Stimulated activated CD4-positive, alpha-beta T cell treated with anti-CD3 and anti-CD28 coated beads, Interleukin-2, amount 100 ng/mL, for 24 hours (primary cell): ENCODE results near the gene RAI1.
"Not testable (repeated sequence)": the region's sequence is repeated elsewhere in the genome, so short reads cannot be mapped to it uniquely, and the experiment has no call there.

Experiments
- DNase-seq, 2 donors: peaks; one replicate each; pipeline ENCODE4 v3.0.0-alpha.2; 2020

The RAI1 gene, protein sequence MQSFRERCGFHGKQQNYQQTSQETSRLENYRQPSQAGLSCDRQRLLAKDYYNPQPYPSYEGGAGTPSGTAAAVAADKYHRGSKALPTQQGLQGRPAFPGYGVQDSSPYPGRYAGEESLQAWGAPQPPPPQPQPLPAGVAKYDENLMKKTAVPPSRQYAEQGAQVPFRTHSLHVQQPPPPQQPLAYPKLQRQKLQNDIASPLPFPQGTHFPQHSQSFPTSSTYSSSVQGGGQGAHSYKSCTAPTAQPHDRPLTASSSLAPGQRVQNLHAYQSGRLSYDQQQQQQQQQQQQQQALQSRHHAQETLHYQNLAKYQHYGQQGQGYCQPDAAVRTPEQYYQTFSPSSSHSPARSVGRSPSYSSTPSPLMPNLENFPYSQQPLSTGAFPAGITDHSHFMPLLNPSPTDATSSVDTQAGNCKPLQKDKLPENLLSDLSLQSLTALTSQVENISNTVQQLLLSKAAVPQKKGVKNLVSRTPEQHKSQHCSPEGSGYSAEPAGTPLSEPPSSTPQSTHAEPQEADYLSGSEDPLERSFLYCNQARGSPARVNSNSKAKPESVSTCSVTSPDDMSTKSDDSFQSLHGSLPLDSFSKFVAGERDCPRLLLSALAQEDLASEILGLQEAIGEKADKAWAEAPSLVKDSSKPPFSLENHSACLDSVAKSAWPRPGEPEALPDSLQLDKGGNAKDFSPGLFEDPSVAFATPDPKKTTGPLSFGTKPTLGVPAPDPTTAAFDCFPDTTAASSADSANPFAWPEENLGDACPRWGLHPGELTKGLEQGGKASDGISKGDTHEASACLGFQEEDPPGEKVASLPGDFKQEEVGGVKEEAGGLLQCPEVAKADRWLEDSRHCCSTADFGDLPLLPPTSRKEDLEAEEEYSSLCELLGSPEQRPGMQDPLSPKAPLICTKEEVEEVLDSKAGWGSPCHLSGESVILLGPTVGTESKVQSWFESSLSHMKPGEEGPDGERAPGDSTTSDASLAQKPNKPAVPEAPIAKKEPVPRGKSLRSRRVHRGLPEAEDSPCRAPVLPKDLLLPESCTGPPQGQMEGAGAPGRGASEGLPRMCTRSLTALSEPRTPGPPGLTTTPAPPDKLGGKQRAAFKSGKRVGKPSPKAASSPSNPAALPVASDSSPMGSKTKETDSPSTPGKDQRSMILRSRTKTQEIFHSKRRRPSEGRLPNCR (N-terminal part only)

DNA sequence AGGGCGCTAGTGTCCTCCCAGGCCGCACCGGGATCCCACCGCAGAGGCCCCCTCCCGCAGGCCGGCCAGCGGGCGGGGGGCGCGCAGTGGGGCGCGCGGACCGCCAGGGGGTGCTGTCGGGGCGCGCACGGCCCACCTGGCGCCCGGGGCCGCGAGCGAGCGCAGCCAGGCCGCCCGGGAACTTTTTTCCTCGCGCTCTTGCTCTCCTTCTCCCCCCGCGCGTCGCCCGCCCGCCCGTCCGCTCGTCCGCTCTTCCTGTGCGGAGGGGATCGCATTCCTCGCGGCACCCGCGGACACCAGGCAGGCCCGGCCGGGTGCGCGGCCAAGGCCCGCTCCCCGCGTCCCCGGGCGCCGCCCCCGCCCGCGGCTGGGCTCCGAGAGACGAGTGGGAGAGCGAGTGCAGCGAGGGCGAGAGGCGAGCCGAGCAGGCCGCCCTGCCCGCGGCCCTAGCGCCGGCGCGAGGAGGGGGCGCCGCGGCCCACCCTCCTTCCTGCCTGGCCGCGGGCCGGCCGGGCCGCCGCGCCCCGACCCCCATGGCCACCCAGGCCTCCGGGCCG lies at the start of gene RAI1:
RAI1 (plus strand) TSS at position 272 of the 557 bp plus-strand sequence. CDS start 111,491 bp downstream, outside the sequence.
- peak; percentile 73 to 76 for DNase-seq

DNA sequence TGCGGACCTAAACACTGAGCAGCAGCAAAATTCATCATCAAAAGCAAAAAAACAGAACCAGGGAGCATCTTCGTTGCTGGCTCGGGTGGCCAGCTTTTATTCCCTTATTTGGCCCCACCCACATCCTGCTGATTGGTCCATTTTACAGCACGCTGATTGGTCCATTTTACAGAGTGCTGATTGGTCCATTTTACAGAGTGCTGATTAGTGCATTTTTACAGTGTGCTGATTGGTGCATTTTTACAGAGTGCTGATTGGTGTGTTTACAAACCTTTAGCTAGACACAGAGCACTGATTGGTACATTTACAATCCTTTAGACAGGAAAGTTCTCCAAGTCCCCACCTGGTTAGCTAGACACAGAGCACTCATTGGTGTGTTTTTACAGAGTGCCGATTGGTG lies 48.6 kb upstream of the RAI1 start:
- not testable (repeated sequence) for DNase-seq

DNA sequence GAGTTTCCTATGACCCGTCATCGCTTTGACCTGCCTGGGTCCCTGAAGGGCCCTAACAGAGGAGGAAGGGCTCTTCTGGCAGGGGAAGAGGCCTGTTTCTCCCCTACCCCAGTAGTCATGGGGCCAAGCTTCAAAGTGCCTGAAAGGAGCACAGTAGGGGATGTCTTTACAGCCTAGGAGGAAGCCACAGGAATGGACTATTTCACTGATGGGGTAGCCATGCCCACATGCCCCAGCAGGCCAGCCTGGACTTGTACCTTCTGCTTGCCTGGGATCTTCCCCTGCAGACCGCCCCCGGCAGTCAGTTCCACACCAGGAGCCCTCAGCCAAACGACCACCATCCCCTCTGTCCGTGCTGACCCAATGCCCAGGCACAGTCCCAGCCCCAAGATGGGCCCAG lies 47.9 kb upstream of the RAI1 start:
- DNase-seq: no peak

DNA sequence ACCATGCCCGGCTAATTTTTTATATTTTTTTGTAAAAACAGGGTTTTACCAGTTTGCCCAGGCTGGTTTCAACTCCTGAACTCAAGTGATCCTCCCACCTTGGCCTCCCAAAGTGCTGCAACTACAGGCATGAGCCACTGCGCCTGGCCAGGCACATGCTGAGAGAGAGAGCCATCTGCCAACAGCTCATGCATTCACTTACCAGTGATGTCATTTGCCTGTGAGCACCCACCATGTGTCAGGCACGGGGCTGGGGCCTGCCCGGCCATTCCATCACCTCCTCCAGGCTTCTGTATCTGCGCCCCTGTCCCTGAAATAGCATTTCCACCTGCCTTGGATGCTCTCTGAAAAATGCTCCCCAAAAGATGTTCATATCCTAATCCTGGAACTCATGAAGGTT lies 46.1 kb upstream of the RAI1 start:
- no peak for DNase-seq

DNA sequence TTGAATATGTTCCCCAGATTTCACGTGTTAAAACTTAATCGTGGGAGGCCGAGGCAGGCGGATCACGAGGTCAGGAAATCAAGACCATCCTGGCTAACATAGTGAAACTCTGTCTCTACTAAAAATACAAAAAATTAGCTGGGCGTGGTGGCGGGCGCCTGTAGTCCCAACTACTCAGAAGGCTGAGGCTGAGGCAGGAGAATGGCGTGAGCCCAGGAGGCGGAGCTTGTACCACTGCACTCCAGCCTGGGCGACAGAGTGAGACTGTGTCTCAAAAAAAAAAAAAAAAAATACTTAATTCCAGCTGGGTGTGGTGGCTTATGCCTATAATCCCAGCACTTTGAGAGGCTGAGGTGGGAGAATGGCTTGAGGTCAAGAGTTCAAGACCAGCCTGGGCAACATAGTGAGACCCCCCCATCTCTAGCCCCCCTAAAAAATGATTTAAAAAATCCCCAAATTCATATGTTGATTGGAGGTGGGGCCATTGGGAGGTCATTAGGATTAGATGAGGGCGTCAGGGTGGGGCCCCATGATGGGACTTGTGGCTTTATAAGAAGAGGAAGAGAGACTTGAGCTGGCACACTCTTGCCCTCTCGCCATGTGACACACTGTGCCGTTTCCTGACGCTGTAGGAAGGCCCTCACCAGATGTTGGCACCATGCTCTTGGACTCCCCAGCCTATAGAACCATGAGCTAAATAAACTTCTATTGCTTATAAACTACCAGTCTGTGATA lies 45.6 kb upstream of the RAI1 start:
- DNase-seq: not testable (repeated sequence)

DNA sequence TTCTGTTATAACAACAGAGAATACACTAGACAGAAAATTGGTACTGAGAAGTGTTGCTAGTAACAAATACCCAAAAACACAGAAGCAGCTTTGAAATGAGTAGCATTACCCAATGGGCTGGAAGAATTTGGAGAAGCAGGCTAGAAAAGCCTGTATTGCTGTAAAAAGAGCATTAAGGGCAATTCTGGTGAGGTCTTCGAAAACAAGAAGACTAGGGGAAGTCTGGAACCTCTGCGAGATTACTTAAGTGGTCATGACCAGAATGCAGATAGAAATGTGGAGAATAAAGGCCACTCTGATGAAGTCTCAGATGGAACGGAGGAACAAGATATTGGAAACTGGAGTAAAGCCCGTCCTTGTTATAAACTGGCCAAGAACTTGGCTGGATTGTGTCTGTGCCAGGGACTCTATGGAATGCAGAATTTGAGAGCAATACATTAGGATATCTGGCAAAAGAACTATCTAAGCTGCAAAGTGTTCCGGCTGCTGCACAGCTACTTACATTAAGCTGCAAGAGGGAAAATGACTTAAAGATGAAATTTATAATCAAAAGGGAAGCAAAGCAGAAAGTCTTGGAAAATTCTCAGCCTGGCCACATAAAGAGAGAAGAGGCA lies 44.9 kb upstream of the RAI1 start:
- no peak for DNase-seq

DNA sequence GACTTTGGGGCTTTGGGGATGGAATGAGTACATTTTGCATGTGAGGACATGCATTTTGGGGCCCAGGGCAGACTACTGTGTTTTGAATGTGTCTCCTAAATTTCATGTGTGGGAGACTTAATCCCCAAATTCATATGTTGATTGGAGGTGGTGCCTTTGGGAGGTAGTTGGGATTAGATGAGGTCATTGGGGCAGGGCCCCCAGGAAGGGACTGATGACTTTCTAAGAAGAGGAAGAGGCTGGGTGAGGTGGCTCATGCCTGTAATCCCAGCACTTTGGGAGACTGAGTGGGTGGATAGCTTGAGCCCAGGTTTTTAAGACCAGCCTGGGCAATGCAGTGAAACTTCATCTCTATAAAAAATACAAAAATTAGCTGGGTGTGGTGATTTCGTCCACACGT lies 42.8 kb upstream of the RAI1 start:
- DNase-seq: no peak

DNA sequence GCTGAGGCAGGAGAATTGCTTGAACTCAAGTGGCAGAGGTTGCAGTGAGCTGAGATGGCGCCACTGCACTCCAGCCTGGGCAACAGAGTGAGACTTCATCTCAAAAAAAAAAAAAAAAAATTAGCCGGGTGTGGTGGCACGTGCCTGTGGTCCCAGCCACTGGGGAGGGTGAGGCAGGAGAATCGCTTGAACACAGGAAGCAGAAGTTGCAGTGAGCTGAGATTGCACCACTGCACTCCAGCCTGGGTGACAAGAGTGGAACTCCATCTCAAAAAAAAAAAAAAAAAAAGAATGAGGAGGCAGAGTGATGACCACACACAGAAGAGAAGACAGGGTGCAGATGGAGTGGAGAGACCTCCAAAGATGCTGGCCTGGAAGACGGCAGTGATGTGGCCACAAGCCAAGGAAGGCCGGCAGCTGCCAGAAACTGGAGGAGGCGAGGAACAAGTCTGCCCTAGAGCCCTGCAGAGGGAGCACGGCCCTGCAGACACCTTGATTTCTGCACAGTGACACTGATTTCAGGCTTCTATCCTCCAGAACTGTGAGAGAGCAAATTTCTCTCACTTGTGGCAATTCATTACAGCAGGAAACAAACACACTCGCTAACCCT lies 41.5 kb upstream of the RAI1 start:
- DNase-seq: not testable (repeated sequence)

DNA sequence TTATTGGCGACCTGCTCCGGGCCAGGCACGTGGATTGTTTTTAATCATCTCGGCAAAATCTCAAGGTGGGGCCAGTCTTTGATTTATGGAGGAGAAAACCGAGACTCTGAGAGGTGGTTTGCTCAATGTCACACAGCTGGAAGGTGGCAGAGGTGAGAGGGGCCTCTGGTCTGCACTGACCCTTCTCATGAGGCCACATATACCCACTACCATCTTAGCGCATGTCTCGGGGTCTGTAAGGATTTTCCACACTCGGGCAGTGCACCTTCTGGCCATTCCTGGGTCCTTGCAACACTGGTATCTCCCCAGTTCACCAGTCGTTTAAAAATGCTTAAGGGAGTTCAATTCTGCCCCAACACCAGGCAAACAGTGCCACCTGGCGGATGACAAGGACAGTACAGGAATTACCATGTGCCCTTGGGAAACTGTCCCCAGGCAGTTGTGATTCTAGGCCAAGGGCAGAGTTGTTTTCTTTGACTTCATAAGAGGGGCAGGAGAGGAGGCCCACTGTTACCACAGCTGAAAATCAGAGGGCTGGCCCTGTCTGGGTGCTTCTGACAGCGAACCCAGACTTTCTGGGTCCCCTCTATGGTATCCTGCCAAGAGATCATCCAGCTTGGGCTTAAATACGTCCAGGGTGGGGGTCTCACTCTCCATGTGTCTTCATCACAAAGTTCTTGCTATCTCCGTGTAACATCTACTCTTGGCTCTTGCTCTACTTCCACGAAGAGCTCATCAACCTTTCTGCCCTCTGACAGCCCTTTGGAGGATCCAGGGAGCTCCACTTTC lies 39.4 kb upstream of the RAI1 start:
- peak; percentile 86 to 87 for DNase-seq

DNA sequence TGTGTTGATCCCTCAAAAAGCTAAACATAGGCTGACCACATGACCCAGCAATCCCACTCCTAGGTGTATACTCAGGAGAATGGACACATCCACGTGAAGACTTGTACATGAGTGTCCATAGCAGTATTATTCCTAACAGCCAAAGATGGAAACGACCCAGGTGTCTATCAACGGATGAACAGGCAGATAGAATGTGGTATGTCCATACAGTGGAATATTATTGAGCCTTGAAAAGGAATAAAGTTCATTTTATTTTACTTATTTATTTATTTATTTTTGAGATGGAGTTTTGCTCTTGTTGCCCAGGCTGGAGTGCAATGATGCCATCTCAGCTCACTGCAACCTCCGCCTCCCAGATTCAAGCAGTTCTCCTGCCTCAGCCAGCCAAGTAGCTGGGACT lies 36.1 kb upstream of the RAI1 start:
- not testable (repeated sequence) for DNase-seq

DNA sequence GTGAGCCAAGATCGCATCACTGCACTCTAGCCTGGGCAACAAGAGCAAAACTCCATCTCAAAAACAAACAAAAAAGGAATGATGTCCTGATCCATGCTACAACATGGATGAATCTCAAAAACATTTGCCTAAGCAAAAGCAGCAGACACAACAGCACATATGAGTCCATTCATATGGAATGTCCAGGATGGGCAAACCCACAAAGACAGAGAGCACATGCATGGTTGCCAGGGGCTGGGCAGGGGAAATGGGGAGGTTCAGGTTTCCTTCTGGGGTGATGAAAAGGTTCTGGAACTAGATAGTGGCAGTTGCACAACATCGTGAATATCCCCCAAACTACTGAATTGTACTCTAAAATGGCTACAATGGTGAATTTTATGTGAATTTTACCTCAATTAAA lies 35.3 kb upstream of the RAI1 start:
- DNase-seq: no peak

DNA sequence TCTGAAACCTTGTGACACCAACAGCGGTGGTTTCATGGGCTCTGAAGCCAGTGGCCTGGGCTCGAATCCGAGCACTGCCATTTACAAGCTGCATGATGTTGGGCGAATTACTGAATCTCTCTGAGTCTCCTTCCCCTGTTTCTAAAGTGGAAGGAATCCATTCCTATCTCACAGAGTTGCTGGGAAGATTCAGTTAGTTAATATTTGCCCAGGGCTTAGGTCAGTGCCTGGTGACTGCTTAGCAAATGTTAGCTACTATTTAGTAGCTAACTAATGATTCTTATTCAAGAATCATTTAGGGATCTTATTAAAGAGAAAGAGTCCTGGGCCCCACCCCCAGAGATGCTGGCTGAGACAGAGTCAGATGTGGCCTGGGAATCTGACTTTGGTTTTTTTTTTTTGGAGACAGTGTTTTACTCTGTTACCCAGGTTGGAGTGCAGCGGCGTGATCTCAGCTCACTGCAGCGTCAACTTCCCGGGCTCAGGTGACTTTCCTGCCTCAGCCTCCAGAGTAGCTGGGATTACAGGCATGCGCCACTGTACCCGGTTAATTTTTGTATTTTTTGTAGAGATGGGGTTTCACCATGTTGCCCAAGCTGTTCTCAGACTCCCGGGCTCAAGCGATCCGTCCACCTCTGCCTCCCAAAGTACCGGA lies 33.6 kb upstream of the RAI1 start:
- DNase-seq: no peak

DNA sequence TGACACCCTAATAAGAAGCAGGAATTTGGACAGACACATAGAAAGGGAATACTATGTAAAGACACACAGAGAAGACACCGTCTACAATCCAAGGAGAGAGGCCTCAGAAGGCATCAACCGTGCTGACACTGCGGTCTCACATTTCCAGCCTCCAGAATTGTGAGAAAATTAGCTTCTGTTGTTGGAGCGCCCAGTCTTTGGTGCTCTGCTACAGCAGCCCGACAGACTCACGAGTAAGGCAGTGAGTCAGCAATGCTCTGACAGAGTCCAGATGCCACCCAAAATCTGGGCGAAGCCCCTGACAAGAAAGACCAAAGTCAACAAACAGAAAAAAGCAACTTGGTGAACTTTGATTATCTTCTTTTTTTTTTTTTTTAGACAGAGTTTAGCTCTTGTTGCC lies 32.5 kb upstream of the RAI1 start:
- DNase-seq: no peak

DNA sequence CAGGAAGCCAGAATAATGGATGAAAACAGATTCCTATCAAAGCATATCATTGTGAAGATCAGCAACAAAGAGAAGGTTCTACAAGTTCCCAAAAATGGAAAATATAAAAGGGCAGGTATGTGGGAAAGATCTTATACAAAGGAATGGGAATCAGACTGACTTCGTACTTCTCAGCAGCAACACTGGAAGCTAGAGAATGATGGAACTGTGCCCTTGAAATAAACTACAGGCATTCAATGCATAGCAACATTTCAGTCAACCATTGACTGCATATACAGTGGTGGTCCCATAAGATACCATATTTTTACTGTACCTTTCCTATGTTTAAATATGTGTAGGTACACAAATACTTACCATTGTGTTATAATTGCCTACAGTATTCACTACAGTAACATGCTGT lies 30.3 kb upstream of the RAI1 start:
- no peak for DNase-seq

DNA sequence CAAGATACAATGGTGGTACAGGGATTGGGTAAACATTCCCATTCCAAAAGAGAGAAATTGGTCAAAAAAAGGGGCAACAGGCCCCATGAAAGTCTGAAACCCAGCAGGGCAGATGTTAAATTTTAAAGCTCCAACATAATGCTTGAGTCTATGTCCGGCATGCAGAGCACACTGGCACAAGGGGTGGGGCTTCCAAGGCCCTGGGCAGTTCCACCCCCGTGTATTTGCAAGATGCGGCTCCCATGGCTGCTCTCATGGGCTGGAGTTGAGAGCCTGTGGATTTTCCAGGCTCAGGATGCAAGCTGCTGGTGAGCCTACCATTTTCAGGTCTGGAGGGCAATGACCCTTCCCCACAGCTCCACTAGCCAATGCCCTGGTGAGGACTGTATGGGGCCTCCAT lies 27.9 kb upstream of the RAI1 start:
- no peak for DNase-seq

DNA sequence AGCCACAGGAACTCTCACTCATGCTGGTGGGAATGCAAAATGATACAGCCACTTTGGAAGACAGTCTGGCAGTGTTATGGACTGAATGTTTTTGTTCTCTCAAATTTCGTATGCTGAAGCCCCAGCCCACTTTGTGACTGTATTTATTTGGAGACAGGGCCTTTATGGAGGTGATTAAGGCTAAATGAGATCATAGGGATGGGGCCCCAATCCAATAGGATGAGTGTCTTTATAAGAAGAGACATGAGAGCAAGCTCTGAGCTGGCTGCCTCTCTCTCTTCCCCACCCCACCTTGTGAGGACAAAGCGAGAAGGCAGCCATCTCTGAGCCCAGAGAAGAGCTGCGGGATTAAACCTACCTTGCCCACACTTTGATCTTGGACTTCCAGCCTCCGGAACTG lies 21.9 kb upstream of the RAI1 start:
- DNase-seq: no peak

DNA sequence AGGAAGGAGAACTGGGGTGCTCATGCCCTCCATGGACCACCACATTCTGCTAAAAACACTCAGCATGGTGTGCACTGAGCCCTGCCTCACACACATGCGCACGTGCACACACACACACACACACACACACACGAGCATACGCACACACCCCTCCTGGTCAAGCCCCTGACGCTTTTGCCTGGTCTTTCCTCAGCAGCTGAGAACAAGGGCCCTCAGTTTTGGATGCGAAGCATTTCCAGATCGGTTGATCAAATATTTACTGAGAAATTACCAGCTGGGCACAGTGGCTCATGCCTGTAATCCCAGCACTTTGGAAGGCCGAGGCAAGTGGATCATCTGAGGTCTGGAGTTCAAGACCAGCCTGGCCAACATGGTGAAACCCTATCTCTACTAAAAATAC lies 20.1 kb upstream of the RAI1 start:
- DNase-seq: no peak

DNA sequence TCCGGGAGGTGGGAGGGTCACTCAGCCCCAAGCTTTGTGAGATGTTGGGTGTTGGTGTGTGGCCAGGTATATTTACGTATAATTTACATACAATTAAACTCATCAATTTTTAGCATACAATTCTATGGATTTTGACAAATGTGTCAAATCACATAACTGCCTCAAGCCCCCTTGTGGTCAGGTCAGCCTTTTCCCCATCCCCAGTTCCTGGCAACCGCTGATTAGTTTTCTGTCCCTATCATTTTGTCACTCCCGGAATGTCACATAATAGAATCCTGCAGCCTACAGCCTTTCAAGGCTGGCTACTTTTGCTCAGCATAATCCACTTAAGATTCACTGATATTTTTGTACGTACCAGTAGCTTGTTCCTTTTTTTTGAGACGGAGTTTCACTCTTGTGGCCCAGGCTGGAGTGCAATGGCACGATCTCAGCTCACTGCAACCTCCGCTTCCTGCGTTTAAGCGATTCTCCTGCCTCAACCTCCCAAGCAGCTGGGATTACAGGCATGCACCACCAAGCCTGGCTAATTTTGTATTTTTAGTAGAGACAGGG lies 19.3 kb upstream of the RAI1 start:
- no peak for DNase-seq

DNA sequence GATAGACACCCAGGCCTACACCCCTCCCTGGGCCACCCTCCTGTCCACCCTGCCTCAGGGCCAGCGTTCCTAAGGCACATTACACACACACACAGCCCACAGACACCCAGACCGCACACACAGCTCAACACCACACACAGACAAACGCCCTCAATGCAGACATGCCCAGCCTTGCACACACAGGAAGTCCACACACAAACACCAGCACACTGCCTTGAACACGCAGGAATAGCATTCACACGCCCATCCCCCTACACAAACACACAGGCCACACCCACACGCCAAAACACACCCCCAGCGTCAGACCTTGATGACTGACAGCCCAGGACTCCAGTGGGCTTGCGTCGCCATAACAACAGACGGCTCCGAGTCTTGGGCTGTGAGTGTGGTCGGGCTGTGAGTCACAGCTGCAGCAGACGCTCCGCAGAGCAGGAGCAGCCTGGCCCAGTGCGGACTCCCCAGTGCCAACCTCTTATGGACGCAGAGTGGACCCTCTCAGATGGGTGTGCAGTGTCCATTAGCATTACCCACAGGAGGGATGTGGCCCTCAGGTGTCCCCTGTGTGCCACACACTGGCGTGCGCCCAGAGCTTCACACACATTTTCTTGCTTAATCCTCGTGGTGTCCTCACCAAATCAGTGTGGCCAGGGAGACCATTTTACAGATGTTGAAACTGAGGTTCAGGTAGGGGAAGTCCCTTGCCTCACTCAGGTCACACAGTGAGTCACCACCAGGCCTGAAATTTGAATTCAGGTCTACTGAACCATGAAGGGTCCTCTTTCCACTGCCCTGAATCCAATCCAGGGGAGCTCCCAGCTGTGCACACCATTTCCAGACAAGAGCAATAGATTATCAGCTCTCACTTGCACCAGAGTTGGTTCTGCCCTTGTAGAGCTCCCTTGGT lies 17.8 kb upstream of the RAI1 start:
- DNase-seq: peak; percentile 67 to 74
